Transverse colon (tissue), 4 donors: ENCODE results near the gene CDKL5. TPM values are rescaled to one million over a fixed set of nuclear protein-coding genes. Genes with fewer than 3 reads are reported as not detected.
A peak's percentile ranks its signal among the peaks of the same experiment; 100 is the strongest.

Experiments used
- DNase-seq: peaks from one replicate; pipeline ENCODE4 v3.0.0-alpha.2; 2019
- H3K27ac ChIP-seq, 4 donors: fragments of 200-600 bp; sonication (generic); 2 replicates each; pipeline ENCODE4 v1.5.1; 2016 to 2018; ENCODE audit warnings: inconsistent platforms in 4 of 4
- H3K27me3 ChIP-seq: fragments of 200-600 bp; sonication (generic); 2 replicates; pipeline ENCODE4 v1.5.1; 2017; ENCODE audit warnings: inconsistent platforms
- H3K36me3 ChIP-seq, 4 donors: fragments of 200-600 bp; sonication (generic); 2 replicates each; pipeline ENCODE4 v1.5.1; 2017 to 2019; ENCODE audit warnings: inconsistent platforms in 4 of 4
- H3K4me1 ChIP-seq, 4 donors: fragments of 200-600 bp; sonication (generic); 2 replicates each; pipeline ENCODE4 v1.5.1; 2017 to 2020; ENCODE audit warnings: inconsistent platforms in 4 of 4
- H3K4me3 ChIP-seq, 4 donors: fragments of 200-600 bp; sonication (generic); 1 replicate in 1 of 4; 2 replicates in 3 of 4; pipeline versions ENCODE4 v1.5.1 to v1.6.1; 2017 to 2019; ENCODE audit warnings: inconsistent platforms in 4 of 4
- H3K9me3 ChIP-seq, 2 donors: fragments of 200-600 bp; sonication (generic); 2 replicates each; pipeline ENCODE4 v1.5.1; 2017 to 2019; ENCODE audit warnings: inconsistent platforms in 2 of 2
- EP300 ChIP-seq: sonication (generic); formaldehyde crosslinking; IDR thresholded peaks from one replicate; pipeline ENCODE4 v1.6.1; 2017; ENCODE audit warnings: antibody characterized with exemption, low read depth
- POLR2A ChIP-seq: fragments of 450-650 bp; IDR thresholded peaks from one replicate; pipeline ENCODE4 v1.6.1; 2016; ENCODE audit warnings: antibody characterized with exemption, mild to moderate bottlenecking, moderate library complexity
- POLR2AphosphoS5 ChIP-seq, 3 donors: sonication (generic); formaldehyde crosslinking; IDR thresholded peaks; one replicate each; pipeline ENCODE4 v1.6.1; 2016; ENCODE audit warnings: antibody characterized with exemption in 3 of 3
- WGBS, 2 donors: methylation state at CpG; one replicate each; pipeline ENCODE4 v1.1.5; 2018; ENCODE audit warnings: low coverage in 1 of 2; 5-methylcytosine and 5-hydroxymethylcytosine counted together
- in situ Hi-C, 4 donors: fragments of 200-750 bp; cut with MboI; loops; one replicate each; pipeline versions ENCODE4 v1.15.0 to v1.15.1; 2017; ENCODE audit warnings: low sequenced_read_pairs in 3 of 4, low pct_ligation_motif_present in 1 of 4, low pct_unique_long_range_greater_than_20kb in 1 of 4
- intact Hi-C: fragments of 100-400 bp; cut with DNase I; formaldehyde crosslinking; loops from one replicate; pipeline ENCODE4 v1.15.1; 2023; ENCODE audit warnings: low total_unique reads
- total RNA-seq, 4 donors: library from RNA; depleted of rRNA; stranded (reverse); fragments of >200 nt; gene quantifications; one replicate each; pipeline ENCODE4 v1.1.0, GENCODE V29; 2016
- TF ChIP-seq, protein P1 (sequence below), 5 experiments: fragments of 200-600 bp in 3 of 5; fragments of 450-650 bp in 2 of 5; sonication (generic) in 3 of 5; IDR thresholded peaks; 1 replicate in 2 of 5; 2 replicates in 3 of 5; pipeline ENCODE4 v1.5.1; 2016 to 2017; ENCODE audit warnings: antibody characterized with exemption in 5 of 5, inconsistent platforms in 3 of 5, mild to moderate bottlenecking in 2 of 5, moderate library complexity in 1 of 5

Gene CDKL5
- total RNA-seq, 4 donors from 2014 or later, result 0.75 to 4.8 (median 3.5) TPM

DNA sequence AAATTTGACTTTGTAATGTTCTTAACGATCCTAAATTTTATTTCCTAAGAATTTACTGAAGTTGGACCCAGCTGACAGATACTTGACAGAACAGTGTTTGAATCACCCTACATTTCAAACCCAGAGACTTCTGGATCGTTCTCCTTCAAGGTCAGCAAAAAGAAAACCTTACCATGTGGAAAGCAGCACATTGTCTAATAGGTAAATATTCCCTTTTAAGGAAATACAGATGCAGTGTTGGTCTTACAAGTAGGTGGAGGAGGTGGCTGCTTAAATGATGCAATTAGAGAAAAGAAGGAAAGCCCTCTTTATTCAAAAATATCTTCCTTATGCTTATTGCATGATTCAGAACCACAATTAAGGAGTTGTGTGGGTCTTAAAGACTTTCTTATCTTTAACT is 173.0 kb downstream of the CDKL5 start:
- DNase-seq, result no peak
- Histone ChIP-seq H3K9me3 (no peaks in the 10 kb centered on the region), H3K27me3 (no peaks in the 10 kb centered on the region), H3K4me1 (no peaks in the 10 kb centered on the region), H3K4me3 (no peak overlapping the region), H3K27ac (no peak overlapping the region), H3K36me3 (no peaks in the 10 kb centered on the region)
- in situ Hi-C loops, result no loop called here
- intact Hi-C loops, result no loop called here
- TF ChIP-seq POLR2A, result no peak
- no peak for TF ChIP-seq POLR2AphosphoS5 (IDR thresholded peaks at IDR 0.05)
- no peak for TF ChIP-seq EP300
- TF ChIP-seq, protein P1, sequence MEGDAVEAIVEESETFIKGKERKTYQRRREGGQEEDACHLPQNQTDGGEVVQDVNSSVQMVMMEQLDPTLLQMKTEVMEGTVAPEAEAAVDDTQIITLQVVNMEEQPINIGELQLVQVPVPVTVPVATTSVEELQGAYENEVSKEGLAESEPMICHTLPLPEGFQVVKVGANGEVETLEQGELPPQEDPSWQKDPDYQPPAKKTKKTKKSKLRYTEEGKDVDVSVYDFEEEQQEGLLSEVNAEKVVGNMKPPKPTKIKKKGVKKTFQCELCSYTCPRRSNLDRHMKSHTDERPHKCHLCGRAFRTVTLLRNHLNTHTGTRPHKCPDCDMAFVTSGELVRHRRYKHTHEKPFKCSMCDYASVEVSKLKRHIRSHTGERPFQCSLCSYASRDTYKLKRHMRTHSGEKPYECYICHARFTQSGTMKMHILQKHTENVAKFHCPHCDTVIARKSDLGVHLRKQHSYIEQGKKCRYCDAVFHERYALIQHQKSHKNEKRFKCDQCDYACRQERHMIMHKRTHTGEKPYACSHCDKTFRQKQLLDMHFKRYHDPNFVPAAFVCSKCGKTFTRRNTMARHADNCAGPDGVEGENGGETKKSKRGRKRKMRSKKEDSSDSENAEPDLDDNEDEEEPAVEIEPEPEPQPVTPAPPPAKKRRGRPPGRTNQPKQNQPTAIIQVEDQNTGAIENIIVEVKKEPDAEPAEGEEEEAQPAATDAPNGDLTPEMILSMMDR (IDR thresholded peaks at IDR 0.05), result no peak
- WGBS, 2 donors, result 57 to 100% methylated on average over 2 of the region's 2 CpGs

DNA sequence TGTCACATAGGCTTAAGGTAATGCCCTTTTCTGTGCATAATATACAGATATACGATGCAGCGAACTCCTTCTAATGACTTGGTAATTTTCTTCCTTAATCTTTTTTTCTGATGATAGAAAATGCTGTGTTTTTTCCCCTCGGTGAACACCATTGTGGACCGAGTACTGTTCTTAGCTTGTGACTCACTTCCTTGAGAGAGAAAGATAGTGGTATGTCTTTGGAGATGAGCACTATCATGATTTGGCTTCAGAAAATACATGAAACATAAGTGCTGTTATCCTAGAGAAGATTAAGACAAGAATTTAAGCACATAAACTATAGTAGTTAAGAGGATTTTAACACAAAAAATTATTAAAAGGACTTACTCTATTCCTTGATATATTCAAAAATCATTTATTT is 182.6 kb downstream of the CDKL5 start:
- in situ Hi-C loops, result no loop called here

DNA sequence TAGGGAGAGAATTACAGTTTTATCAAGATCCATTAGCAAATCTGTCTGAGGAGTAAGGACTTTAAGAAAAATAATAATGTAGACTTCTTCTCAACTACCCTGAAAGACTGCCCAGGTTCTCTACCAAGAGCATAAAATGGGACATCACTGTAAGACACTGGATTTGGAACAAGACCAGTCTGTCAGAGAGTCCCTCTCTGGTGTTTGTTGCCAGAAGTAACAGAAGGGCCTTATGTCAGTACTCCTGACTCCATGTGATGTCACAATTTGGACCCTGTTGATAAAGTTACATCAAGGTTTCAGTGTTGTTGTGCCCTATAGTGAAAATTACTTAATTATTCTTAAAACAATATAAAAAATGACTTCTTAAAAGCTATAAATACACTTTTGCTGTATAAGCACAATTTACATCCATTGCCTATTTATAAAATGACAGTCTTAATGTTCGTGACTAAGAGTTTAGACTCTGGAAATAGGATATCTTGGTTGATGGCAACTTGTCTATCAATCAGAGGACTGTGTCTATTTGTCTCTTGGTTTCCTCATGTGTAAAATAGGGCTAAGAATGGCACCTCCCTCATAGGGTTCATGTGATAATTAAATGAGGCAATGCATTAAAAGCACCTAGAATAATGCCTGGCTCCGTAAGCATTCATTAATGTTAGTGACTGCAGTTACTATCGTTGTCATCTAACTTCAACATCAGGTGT is 188.7 kb downstream of the CDKL5 start:
- in situ Hi-C loops (no loop called here), intact Hi-C loops (no loop called here)
- DNase-seq, result no peak
- peaks cover 0 to 3% (median 0%) of the 10 kb centered on the region in 4 donors for H3K4me1 ChIP-seq
- H3K36me3 ChIP-seq, result no peaks in the 10 kb centered on the region
- H3K27me3 ChIP-seq, result no peaks in the 10 kb centered on the region
- TF ChIP-seq EP300 (no peak), POLR2AphosphoS5 (IDR thresholded peaks at IDR 0.05) (no peak), POLR2A (no peak)
- TF ChIP-seq, protein P1 (IDR thresholded peaks at IDR 0.05), result no peak
- no peak overlapping the region for H3K4me3 ChIP-seq
- no peaks in the 10 kb centered on the region for H3K9me3 ChIP-seq
- no peak overlapping the region for H3K27ac ChIP-seq
- WGBS, 2 donors, result 80 to 94% methylated on average over 2 to 3 of the region's 3 CpGs

More for the DNA sequence above, 182.6 kb downstream of the CDKL5 start:
- no peaks in the 10 kb centered on the region for H3K4me1 ChIP-seq
- TF ChIP-seq POLR2A (no peak), POLR2AphosphoS5 (IDR thresholded peaks at IDR 0.05) (no peak), EP300 (no peak)
- TF ChIP-seq, protein P1 (IDR thresholded peaks at IDR 0.05), result no peak
- H3K27me3 ChIP-seq, result no peaks in the 10 kb centered on the region
- intact Hi-C loops, result no loop called here
- H3K36me3 ChIP-seq, result no peaks in the 10 kb centered on the region
- 74 to 85% methylated on average over 4 of the region's 4 CpGs for WGBS, 2 donors
- DNase-seq, result no peak
- no peak overlapping the region for H3K27ac ChIP-seq
- no peak overlapping the region for H3K4me3 ChIP-seq
- no peaks in the 10 kb centered on the region for H3K9me3 ChIP-seq

DNA sequence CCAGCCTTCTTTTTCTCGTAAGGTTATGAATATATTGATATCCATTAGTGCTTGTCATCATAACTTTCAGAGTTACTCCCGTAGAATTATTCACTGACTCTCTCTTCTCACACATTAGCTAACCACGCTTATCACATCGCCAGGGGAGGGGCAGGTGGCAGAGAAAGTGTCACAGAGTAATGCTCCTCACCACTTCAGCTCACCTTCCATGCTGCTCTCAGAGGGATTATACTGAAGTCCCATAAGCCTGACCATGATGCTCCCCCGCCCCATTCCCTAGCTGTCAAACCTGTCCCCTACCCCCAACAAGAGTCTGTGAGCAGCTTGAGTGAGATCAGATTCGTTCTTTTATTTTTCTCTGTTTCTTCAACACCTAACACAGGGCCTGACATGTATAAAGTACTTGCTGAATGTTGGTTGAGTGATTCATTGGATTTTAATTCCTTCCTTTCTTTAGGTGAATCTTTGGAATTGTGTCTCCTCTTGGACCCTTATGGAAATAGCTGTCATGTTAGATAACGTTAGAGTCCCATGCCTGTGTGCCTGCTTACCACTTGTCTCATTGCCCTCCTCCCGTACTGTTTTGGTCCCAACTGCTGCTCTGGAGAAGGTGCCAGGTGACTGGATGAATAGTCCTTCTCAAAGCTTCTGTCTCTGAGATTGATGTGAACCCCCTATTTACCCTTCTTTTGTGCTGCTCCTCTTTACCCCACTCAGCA is 191.4 kb downstream of the CDKL5 start:
- H3K27me3 ChIP-seq, result no peaks in the 10 kb centered on the region
- intact Hi-C loops (no loop called here), in situ Hi-C loops (no loop called here)
- H3K36me3 ChIP-seq, result no peaks in the 10 kb centered on the region
- no peaks in the 10 kb centered on the region for H3K9me3 ChIP-seq
- TF ChIP-seq, protein P1 (IDR thresholded peaks at IDR 0.05), result no peak
- no peak for TF ChIP-seq EP300
- TF ChIP-seq POLR2A, result no peak
- no peak for TF ChIP-seq POLR2AphosphoS5 (IDR thresholded peaks at IDR 0.05)
- WGBS, 2 donors, result 57 to 68% methylated on average over 2 to 8 of the region's 8 CpGs
- peak; percentile 11 for DNase-seq
- peaks cover 0 to 9% (median 0%) of the 10 kb centered on the region in 4 donors for H3K4me1 ChIP-seq
- no peak overlapping the region for H3K4me3 ChIP-seq
- no peak overlapping the region for H3K27ac ChIP-seq
